Upper lobe of right lung (tissue), 1 donor: ENCODE results near the gene ANO10. TPM values are rescaled to one million over a fixed set of nuclear protein-coding genes. Genes with fewer than 3 reads are reported as not detected.

Experiments used
- ATAC-seq: fragments of 200-7000 bp; cut with Tn5 transposase; one replicate; pipeline ENCODE4 v1.9.1; 2020; ENCODE audit warnings: mild to moderate bottlenecking, moderate library complexity
- DNase-seq: peaks from one replicate; pipeline ENCODE4 v3.0.0-alpha.2; 2020
- H3K27ac ChIP-seq: fragments of 200-600 bp; one replicate; pipeline ENCODE4 v1.8.0; 2022
- H3K27me3 ChIP-seq: fragments of 200-600 bp; one replicate; pipeline ENCODE4 v1.8.0; 2022; ENCODE audit warnings: mild to moderate bottlenecking
- H3K36me3 ChIP-seq: fragments of 200-600 bp; one replicate; pipeline ENCODE4 v1.8.0; 2022
- H3K4me1 ChIP-seq: fragments of 200-600 bp; one replicate; pipeline ENCODE4 v1.8.0; 2022
- H3K4me3 ChIP-seq: fragments of 200-600 bp; one replicate; pipeline ENCODE4 v1.8.0; 2022; ENCODE audit warnings: mild to moderate bottlenecking
- H3K9me3 ChIP-seq: fragments of 200-600 bp; one replicate; pipeline ENCODE4 v1.8.0; 2022
- CTCF ChIP-seq: fragments of 200-600 bp; IDR thresholded peaks from one replicate; pipeline ENCODE4 v1.8.0; 2022; ENCODE audit warnings: antibody characterized with exemption
- intact Hi-C: fragments of 100-400 bp; cut with DNase I; formaldehyde crosslinking; loops from one replicate; pipeline ENCODE4 v1.11.0; 2022
- total RNA-seq: library from RNA; stranded (reverse); fragmentation: NEBNext Ultra II Directional; extraction: Animal tissue kit (Norgen Biotek cat#: 25700); gene quantifications from one replicate; pipeline ENCODE4 v1.2.1, GENCODE V29; 2021
- donor health status: DM: no; HTN: yes; CAD: no; lungs with severe emphysema.

ANO10 gene
- total RNA-seq, 1 donor from 2014 or later, result 30.6 TPM

DNA sequence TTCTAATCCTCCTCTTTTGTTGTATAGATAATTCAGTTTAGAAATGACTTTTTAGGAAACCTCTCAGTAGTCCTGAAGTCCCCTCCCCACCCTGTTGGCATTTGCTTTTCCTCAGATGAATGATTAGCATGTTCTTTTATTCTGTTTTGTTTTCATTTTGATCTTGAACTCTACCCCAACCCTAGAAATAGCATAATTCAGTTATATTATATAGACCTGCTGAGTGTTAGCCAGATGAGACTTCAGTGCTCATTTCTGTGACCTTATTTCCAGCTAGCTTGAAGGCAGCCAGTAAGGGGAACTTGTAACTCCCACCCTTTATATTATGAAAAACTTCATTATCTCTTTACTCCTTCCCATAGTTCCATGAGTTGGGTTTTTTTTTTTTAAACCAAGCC lies 294.2 kb downstream of the ANO10 start:
- ATAC-seq (peak; percentile 45), DNase-seq (no peak)
- H3K9me3 ChIP-seq, result no peaks in the 10 kb centered on the region
- H3K4me3 ChIP-seq, result no peak overlapping the region
- TF ChIP-seq CTCF, result no peak
- no peaks in the 10 kb centered on the region for H3K27me3 ChIP-seq
- peaks cover 34% of the 10 kb centered on the region for H3K4me1 ChIP-seq
- peak overlapping the region; percentile 61 for H3K27ac ChIP-seq
- H3K36me3 ChIP-seq, result peaks cover 10% of the 10 kb centered on the region
- intact Hi-C loops, result no loop called here

- H3K4me3 ChIP-seq, result no peak overlapping the region
- DNase-seq, result no peak
Measured at GRCh38 chr3:43326891-43327581, 294.8 kb downstream of the ANO10 start.

GRCh38 chr3:43323541-43323940 lies 298.3 kb downstream of the ANO10 start:
- H3K27ac ChIP-seq, result no peak overlapping the region
- peaks cover 32% of the 10 kb centered on the region for H3K4me1 ChIP-seq
- ATAC-seq (no peak), DNase-seq (no peak)
- no peak overlapping the region for H3K4me3 ChIP-seq
- H3K27me3 ChIP-seq, result no peaks in the 10 kb centered on the region
- no peaks in the 10 kb centered on the region for H3K36me3 ChIP-seq
- intact Hi-C loops, result no loop called here
- no peaks in the 10 kb centered on the region for H3K9me3 ChIP-seq
- no peak for TF ChIP-seq CTCF

More at GRCh38 chr3:43326891-43327581, 294.8 kb downstream of the ANO10 start:
- H3K9me3 ChIP-seq, result no peaks in the 10 kb centered on the region
- peaks cover 34% of the 10 kb centered on the region for H3K4me1 ChIP-seq
- no peaks in the 10 kb centered on the region for H3K27me3 ChIP-seq
- peak overlapping the region; percentile 61 for H3K27ac ChIP-seq
- intact Hi-C loops, result no loop called here
- peak; percentile 74 for ATAC-seq
- TF ChIP-seq CTCF, result no peak
- H3K36me3 ChIP-seq, result peaks cover 4% of the 10 kb centered on the region

GRCh38 chr3:43320288-43320687 lies 301.5 kb downstream of the ANO10 start:
- Histone ChIP-seq H3K27me3 (no peaks in the 10 kb centered on the region), H3K36me3 (no peaks in the 10 kb centered on the region), H3K4me3 (no peak overlapping the region), H3K27ac (no peak overlapping the region), H3K9me3 (no peaks in the 10 kb centered on the region), H3K4me1 (peaks cover 33% of the 10 kb centered on the region)
- ATAC-seq (no peak), DNase-seq (no peak)
- intact Hi-C loops, result no loop called here
- TF ChIP-seq CTCF, result no peak

DNA sequence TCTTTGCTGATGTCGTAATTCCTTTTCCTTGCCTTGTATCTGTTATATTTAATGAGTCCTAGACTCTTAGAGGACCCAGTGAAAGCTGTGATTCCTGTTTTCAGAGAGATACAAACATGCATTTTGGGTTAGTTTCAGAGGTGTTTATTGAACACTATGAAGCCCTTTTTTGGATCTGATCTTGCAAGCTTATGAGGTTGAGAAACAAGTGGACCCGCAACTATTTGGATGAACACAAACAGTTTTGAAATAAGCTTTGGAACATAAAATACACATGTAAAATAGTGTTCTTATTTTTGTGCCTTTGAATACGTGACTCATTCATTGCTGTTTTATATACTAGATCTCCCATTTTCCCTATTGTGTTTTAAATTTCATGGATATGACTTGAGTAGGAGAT lies 302.0 kb downstream of the ANO10 start:
- no peak for TF ChIP-seq CTCF
- intact Hi-C loops, result no loop called here
- Histone ChIP-seq H3K4me1 (peaks cover 32% of the 10 kb centered on the region), H3K9me3 (no peaks in the 10 kb centered on the region), H3K27me3 (no peaks in the 10 kb centered on the region), H3K36me3 (no peaks in the 10 kb centered on the region), H3K27ac (no peak overlapping the region), H3K4me3 (no peak overlapping the region)
- DNase-seq (no peak), ATAC-seq (no peak)

DNA sequence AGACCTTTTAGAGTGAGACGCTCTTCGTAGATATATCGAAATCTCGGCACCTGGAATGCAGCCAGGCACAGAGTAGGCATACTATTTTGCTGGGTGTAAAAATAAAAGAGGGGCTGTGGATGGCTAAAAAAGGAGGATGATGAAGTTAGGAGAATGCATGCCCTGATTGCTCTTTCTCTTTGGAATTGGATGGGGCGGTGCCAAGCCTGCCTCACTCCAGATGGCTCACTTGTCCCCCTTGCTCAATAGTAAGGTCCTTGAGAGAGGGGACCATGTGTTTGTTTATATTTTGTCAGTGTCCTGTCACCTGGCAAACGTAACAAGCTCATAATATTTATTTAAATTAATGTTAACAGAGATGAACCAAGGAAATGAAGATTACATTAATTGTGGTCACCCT lies 302.4 kb downstream of the ANO10 start:
- ATAC-seq (no peak), DNase-seq (no peak)
- Histone ChIP-seq H3K27ac (no peak overlapping the region), H3K4me3 (no peak overlapping the region), H3K27me3 (no peaks in the 10 kb centered on the region), H3K9me3 (no peaks in the 10 kb centered on the region), H3K4me1 (peaks cover 28% of the 10 kb centered on the region), H3K36me3 (no peaks in the 10 kb centered on the region)
- no peak for TF ChIP-seq CTCF
- intact Hi-C loops, result no loop called here
